GM18505 (cell line): ENCODE results near the gene TFDP1.

Experiments used
- ATAC-seq: cut with Tn5 transposase; IDR thresholded peaks from one replicate; pipeline ENCODE4 v1.9.1; 2021; ENCODE audit not compliant: unreplicated experiment
- POLR2A ChIP-seq: IDR thresholded peaks from 4 replicates; pipeline ENCODE4 v1.6.1; 2011; ENCODE audit warnings: borderline replicate concordance; ENCODE audit not compliant: insufficient read depth, insufficient read length; ENCODE audit errors: extremely low read depth

TFDP1 gene

DNA sequence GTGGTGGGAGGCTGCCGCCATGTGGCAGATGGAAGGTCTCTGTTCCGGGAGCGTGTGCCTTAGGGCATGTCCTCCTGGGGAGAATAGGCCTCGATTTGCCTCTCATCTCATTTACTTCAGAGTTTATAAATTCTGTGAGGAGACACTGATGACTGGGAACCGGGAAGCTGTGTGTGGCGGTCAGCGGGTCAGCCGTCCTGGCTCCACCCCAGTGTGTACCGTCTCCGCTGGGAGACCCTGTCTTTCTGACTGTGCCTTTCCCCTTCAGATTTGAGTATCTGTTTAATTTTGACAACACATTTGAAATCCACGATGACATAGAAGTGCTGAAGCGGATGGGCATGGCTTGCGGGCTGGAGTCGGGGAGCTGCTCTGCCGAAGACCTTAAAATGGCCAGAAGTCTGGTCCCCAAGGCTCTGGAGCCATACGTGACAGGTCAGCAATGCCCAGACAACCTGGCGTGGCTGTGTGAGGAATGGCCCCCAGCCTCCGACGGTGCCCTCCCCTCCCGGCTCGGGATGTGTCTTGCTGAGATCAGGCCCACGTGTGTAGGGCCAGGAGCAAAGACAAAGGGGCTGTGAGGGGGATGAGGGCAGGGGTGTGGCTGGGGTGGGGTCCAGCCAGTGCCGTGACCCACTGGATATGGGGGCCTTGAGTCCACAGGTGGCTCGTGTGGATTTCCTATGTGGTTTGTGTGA, 51.9 kb downstream of the TFDP1 start:
- TF ChIP-seq POLR2A: no peak
- ATAC-seq: no peak

DNA sequence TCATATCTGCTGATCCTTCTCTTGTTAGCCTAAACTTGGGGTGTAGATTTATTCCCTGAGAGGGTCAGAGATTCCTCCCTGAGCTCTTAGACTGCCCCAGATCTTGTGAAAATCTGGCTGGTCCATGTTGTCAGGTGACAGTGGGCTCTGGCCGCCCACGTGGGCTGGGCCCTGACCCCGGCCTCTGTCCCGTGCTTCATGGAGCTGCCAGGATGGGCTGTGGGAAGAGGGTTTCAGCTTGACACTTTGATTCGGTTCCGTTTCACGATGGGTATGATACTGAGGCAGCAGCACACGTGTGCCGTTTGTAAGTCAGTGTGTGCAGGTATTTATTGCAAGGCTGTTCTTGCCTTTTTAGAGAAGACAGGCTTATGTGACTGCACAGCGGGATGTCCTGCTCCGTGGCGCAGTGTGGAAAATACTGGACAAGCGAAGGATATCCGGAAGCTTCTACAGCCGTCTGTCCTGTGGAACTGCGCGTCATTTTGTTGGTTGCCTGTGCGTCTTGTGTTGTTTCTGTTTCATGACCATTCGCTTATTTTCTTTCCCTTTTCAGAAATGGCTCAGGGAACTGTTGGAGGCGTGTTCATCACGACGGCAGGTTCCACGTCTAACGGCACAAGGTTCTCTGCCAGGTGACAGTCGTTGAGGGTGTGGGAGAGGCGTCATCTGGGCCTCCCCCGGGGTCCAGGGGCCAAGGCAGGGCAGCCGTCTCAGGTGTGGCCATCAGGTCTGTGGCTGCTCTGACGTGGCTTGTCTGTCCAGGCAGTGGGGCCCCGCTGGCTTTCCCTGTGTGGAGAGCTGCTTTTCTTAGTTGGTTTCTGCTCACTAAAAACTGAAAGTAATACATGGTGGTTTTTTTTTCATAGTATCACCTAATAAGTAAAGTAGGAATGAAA, 53.0 kb downstream of the TFDP1 start:
- no peak for ATAC-seq
- TF ChIP-seq POLR2A: no peak

DNA sequence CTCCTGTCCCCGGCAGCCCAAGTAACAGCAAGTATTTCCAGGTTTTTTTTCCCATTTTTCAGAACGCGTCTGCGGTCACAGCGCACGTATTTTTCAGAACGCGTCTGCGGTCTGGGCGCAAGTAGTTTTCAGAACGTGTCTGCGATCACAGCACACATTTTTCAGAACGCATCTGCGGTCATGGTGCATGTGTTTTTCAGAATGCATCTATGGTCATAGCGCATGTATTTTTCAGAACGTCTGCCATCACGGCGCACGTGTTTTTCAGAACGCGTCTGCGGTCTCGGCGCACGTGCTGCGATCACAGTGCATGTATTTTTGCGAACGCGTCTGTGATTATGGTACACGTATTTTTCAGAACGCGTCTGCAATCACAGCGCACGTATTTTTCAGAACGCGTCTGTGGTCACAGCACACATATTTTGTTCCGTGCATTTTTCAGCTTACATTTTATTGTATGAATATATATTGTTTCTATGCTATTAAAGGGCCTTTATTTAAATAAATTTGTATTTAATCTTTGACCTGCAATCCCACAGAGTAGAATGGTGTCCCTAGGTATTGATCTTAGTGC, 53.7 kb downstream of the TFDP1 start:
- TF ChIP-seq POLR2A: no peak
- no peak for ATAC-seq

DNA sequence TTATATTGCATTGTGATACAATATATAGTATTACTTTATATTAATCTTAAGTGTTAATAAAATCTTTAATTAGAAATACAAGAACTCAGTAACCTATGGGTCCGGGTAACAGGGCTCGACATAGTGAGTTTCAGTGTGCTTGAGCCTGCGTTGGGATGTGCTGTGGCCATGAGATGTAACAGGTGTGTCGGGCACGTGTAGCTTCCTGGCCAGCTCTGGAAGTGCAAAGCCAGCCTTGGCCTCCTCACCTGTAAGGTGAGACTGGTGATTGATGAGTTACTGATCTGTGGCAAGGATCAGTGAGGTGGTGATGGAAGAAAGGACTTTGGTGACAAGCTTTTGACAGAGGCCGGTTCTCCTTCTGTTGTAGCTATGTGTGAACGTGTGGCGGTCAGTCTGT, 54.3 kb downstream of the TFDP1 start:
- no peak for ATAC-seq
- TF ChIP-seq POLR2A: no peak

DNA sequence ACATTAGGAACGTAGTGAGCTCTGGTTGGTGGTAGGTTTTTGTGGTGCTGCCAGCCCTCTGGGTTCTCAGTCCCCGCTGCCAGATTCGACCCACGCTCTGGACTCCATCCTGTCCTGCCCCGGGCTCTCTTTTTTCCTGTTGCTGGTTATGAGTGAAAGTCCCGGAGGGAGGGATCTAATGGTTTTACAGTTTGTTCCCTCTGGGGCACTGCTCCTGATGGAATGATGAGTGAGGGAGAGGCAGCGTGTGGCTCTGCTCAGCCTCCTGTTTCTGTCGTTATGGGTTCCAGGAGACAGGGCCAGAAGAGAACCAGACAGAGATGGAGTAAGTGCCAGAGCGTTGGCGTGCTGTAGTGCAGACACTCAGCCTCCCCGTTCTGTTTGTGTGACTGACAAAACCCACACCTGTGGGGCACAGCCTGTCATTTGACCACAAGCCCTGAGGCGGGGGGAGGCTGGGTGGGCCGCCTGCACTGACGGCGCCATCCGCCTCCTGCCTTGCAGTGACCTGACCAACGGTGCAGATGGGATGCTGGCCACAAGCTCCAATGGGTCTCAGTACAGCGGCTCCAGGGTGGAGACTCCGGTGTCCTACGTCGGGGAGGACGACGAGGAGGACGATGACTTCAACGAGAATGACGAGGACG, 55.2 kb downstream of the TFDP1 start:
- ATAC-seq: no peak
- no peak for TF ChIP-seq POLR2A

DNA sequence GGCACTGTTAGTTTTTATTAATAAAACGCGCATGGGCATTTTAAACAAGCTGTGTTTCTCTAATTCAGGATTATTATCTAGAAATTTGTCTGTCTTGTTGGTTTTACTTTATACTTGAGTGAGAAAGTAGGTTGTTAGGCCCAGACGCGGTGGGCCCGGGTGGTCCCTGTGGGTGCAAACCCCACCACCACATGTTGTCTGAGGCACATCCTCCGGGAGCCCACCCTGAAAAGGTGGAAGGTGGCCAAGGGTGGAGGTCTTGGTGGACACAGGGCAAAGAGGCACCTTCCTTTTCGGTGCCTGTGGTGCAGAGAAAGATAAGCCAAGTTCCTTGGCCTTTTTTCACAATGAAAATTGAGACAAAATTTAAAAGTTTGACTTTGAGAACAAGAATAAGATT, 56.9 kb downstream of the TFDP1 start:
- no peak for TF ChIP-seq POLR2A
- ATAC-seq: no peak

DNA sequence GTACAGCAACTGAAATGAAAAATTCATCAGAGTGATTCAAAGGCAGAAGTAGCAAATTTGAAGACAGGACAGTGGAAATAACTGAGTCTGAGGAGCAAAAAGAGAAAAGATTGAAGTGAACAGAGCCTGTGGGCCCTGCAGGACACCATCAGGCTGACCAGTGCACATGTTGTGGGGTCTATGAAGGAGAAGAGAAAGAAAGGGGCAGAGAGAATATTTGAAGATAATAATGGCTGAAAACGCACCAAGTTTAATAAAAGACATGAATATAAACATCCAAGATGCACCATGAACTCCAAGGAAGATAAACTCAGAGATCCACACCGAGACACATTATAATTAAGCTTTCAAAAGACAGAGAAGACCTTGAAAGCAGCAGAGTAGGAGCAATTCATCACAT, 58.0 kb downstream of the TFDP1 start:
- TF ChIP-seq POLR2A: no peak
- no peak for ATAC-seq

DNA sequence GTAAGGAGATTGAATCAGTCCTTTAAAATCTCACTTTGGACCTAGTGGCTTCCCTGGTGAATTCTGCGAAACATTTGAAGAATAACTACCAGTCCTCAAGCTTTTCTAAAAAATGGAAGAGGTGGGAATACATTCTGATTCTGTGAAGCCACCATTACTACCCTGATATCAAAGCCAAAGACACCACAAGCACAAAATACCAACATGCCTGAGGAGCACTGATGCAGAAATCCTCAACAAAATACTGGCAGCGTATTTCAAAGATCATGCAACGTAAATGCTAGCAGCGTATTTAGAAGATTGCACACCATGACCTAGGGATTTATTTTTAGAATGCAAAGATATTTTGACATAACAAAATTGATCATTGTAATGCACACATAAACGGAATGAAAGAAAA, 59.0 kb downstream of the TFDP1 start:
- ATAC-seq: no peak
- TF ChIP-seq POLR2A: no peak

DNA sequence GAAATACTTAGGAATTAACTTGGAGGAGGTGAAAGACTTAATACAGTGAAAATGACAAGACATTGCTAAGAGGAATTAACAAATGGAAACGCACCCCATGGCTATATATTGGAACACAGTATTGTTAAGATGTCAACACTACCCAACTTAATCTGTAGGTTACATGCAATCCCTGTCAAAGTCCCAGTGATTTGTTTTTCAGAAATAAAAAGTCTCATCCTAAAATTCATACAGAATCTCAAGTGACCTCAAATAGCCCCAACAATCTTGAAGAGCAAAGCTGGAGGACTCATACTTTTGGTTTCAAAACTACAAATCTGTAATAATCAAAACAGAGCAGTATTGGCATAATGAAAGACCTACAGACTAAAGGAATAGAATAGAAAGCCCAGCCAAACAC, 60.2 kb downstream of the TFDP1 start:
- no peak for ATAC-seq
- no peak for TF ChIP-seq POLR2A

DNA sequence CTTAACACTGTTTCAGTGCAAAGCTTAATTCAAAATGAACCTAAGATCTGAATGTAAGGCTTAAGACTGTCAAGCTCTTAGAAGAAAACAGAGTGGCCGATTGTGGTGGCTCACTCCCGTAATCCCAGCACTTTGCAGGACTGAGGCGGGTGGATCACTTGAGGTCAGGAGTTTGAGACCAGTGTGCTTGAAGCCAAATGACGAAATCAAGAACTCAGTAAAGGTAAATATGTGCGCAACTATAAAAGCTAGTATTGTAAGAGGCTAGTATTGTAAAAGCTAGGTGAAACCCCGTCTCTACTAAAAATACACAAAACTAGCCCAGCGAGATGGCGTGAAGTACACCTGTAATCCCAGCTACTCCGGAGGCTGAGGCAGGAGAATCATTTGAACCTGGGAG, 60.8 kb downstream of the TFDP1 start:
- no peak for ATAC-seq
- TF ChIP-seq POLR2A: no peak

DNA sequence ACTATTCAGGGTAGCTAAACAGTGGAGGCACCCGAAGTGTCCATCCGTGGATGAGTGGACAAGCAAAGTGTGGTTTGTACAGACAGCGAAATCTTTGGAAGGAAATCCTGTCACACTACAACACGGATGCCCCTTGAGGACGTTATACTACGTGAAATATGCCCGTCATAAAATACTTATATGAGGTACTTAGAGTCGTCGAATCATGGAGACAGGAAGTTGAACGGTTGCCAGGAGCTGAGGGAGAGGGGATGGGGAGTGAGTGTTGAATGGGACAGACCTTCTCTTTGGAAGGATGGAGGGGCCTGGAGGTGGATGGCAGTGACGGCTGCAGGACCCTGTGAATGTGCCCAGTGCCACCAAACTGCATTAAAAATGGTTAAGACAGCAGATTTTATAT, 61.8 kb downstream of the TFDP1 start:
- ATAC-seq: no peak
- TF ChIP-seq POLR2A: no peak

DNA sequence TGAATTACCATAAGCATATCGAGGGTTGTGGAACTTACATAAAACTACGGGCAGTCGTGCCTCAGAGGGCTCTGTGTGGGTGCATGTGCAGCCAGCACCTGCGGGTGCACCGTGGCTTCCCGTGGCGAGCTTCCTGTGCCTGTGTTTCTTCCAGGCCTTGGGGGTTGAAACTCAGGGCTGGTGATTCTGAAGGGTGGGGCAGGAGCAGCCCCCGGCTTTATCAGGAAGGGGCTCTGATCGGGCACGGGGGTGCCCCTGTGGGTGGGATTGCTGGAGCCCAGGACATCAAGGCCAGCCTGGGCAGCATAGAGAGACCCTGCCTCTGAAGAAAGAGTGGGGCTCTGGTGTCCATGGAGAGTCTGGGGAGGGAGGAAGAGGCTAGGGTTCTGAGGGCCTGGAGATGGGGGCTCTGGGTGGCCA, 62.4 kb downstream of the TFDP1 start:
- no peak for ATAC-seq

More for the DNA sequence above, 62.4 kb downstream of the TFDP1 start:
- no peak for TF ChIP-seq POLR2A
